Right cardiac atrium (tissue), 5 donors: ENCODE data around the gene PHLPP1. TPM values are rescaled to one million over a fixed set of nuclear protein-coding genes. Genes with fewer than 3 reads are reported as not detected.

Experiments used
- ATAC-seq, 2 donors: fragments of 200-7000 bp; cut with Tn5 transposase; one replicate each; pipeline versions ENCODE4 v1.8.0 to v1.9.1; 2020; ENCODE audit warnings: moderate library complexity in 2 of 2, mild to moderate bottlenecking in 1 of 2
- DNase-seq, 3 donors: peaks; one replicate each; pipeline ENCODE4 v3.0.0-alpha.2; 2020
- H3K27ac ChIP-seq: one replicate; pipeline ENCODE4 v1.5.1; 2013; ENCODE audit warnings: mild to moderate bottlenecking, low read length, control low read depth, moderate library complexity
- H3K27me3 ChIP-seq: one replicate; pipeline ENCODE4 v1.6.1; 2013; ENCODE audit not compliant: control insufficient read depth, insufficient read depth
- H3K4me1 ChIP-seq: one replicate; pipeline ENCODE4 v1.6.1; 2013; ENCODE audit warnings: low read length; ENCODE audit not compliant: control insufficient read depth, insufficient read depth
- H3K4me3 ChIP-seq: one replicate; pipeline ENCODE4 v1.5.1; 2013; ENCODE audit warnings: low read length, control low read depth
- H3K9me3 ChIP-seq: one replicate; pipeline ENCODE4 v1.6.1; 2013; ENCODE audit warnings: low read length; ENCODE audit not compliant: control insufficient read depth
- WGBS: extraction: QIAGEN DNeasy Blood & Tissue Kit; methylation state at CpG from one replicate; pipeline ENCODE4 v1.1.7; 2013; 5-methylcytosine and 5-hydroxymethylcytosine counted together
- intact Hi-C, 4 donors: fragments of 100-400 bp; cut with DNase I; formaldehyde crosslinking; loops; one replicate each; pipeline versions ENCODE4 v1.11.0 to v1.14.0; 2022 to 2023
- polyA plus RNA-seq: library from polyadenylated mRNA; stranded (reverse); fragments of 200-250 nt; gene quantifications from one replicate; pipeline ENCODE4 v1.2.3, GENCODE V29; 2013
- total RNA-seq, 4 donors: library from RNA; stranded (reverse); fragmentation: NEBNext Ultra II Directional; extraction: Animal tissue kit (Norgen Biotek cat#: 25700); gene quantifications; one replicate each; pipeline ENCODE4 v1.2.1, GENCODE V29; 2021
- donor health status: healthy with polysubstance abuse.
- donor health status: DM: no; HTN: yes; CAD: no.
- donor health status: DM: no; HTN: no; CAD: no.
- donor health status: DM: no; HTN: yes; CAD: no; lungs with severe emphysema.
- donor health status: DM: yes; HTN: yes; CAD: no.

PHLPP1 gene
- total and polyA plus RNA-seq, 5 donors, result 1.7 to 6.4 (median 4.9) TPM

DNA sequence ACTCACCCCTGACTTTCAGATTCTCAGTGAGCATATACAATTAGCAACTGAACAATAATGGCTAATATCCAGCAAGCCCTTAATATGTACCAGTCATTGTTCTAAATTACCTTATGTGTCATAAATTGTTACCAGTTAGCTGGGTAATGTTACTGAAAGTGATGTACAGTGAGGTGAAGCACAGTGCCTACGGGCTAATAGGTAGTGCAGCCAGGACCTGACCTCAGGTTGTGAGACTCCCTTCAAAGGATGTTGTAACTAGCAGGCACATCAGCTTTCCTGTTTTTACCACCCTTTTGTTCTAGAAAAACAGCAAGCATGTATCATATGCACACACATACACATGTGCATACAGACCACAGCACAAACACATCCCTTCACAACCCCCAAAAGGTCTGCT, 258.3 kb downstream of the PHLPP1 start:
- ATAC-seq (no peak), DNase-seq (no peak)
- Histone ChIP-seq H3K27ac (no peak overlapping the region), H3K9me3 (no peaks in the 10 kb centered on the region), H3K27me3 (no peaks in the 10 kb centered on the region), H3K4me3 (no peak overlapping the region), H3K4me1 (no peaks in the 10 kb centered on the region)
- intact Hi-C loops, result no loop called here
- 94% methylated on average over 1 of the region's 1 CpG for WGBS

- Histone ChIP-seq H3K9me3 (no peaks in the 10 kb centered on the region), H3K4me3 (no peak overlapping the region), H3K27ac (no peak overlapping the region), H3K4me1 (no peaks in the 10 kb centered on the region), H3K27me3 (no peaks in the 10 kb centered on the region)
- DNase-seq, result no peak
- 61% methylated on average over 3 of the region's 3 CpGs for WGBS
- no peak for ATAC-seq
- intact Hi-C loops, result no loop called here
Observed at GRCh38 chr18:62974388-62974787, 259.0 kb downstream of the PHLPP1 start.

GRCh38 chr18:62974928-62975675, 259.8 kb downstream of the PHLPP1 start:
- intact Hi-C loops, result loop anchor here in 1 of 4 donors (5.0 kb wide), 1 partner anchor 388 kb away; no protein-coding TSS in a partner anchor
- Histone ChIP-seq H3K27me3 (no peaks in the 10 kb centered on the region), H3K4me3 (no peak overlapping the region), H3K27ac (no peak overlapping the region), H3K4me1 (no peaks in the 10 kb centered on the region), H3K9me3 (no peaks in the 10 kb centered on the region)
- DNase-seq, result no peak
- WGBS, result 90% methylated on average over 7 of the region's 7 CpGs
- ATAC-seq, result no peak

DNA sequence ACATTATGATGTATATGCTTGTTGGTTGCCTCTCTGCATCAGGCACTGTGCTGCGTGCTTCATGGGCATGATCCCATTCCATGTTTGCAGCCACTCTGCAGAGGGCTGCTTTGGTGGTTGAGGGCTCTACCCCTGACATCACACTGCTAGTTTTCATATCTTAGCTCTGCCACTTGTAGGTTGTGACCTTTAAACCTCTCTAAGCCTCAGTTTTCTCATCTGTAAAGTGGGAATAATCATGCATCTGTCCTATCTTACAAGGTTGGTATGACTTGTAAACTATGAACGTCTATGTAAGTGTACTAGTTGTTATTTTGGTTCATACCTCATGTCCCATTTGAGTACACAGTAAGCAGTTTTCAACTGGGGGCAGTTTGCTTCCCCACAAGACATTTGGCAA, 260.4 kb downstream of the PHLPP1 start:
- H3K4me3 ChIP-seq, result no peak overlapping the region
- H3K27ac ChIP-seq, result no peak overlapping the region
- H3K4me1 ChIP-seq, result no peaks in the 10 kb centered on the region
- intact Hi-C loops, result loop anchor here in 1 of 4 donors (5.0 kb wide), 1 partner anchor 388 kb away; no protein-coding TSS in a partner anchor
- no peaks in the 10 kb centered on the region for H3K9me3 ChIP-seq
- DNase-seq, result no peak
- no peaks in the 10 kb centered on the region for H3K27me3 ChIP-seq
- no peak for ATAC-seq
- WGBS, result 92% methylated on average over 2 of the region's 2 CpGs

DNA sequence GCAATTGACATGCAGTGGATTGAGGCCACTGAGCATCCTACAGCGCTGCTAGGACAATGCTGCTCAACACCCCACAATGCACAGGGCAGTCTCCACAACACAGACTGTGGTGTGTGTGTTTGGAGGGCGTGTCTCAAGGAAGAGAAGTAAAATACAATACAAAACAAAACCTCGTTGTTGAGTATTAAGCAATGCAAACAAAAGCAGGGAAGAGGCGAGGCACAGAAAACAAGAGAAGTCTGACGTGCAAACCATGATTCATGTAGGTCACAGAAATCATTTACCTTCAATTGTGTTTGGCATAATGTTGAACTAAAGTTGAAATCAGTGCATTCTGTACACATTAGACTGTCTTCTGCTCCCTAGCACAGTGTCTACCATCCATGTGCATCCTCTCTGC, 260.9 kb downstream of the PHLPP1 start:
- Histone ChIP-seq H3K4me1 (no peaks in the 10 kb centered on the region), H3K27me3 (no peaks in the 10 kb centered on the region), H3K27ac (no peak overlapping the region), H3K4me3 (no peak overlapping the region), H3K9me3 (no peaks in the 10 kb centered on the region)
- no peak for DNase-seq
- ATAC-seq, result no peak
- intact Hi-C loops, result loop anchor here in 1 of 4 donors (5.0 kb wide), 1 partner anchor 389 kb away; no protein-coding TSS in a partner anchor
- WGBS, result 84% methylated on average over 5 of the region's 5 CpGs

- no peaks in the 10 kb centered on the region for H3K9me3 ChIP-seq
- no peak overlapping the region for H3K4me3 ChIP-seq
- intact Hi-C loops, result loop anchor here in 1 of 4 donors (5.0 kb wide), 1 partner anchor 390 kb away; no protein-coding TSS in a partner anchor
- DNase-seq (no peak), ATAC-seq (no peak)
- 90% methylated on average over 4 of the region's 4 CpGs for WGBS
- no peaks in the 10 kb centered on the region for H3K4me1 ChIP-seq
- no peak overlapping the region for H3K27ac ChIP-seq
- no peaks in the 10 kb centered on the region for H3K27me3 ChIP-seq
Observed at GRCh38 chr18:62977512-62977911, 262.2 kb downstream of the PHLPP1 start.

DNA sequence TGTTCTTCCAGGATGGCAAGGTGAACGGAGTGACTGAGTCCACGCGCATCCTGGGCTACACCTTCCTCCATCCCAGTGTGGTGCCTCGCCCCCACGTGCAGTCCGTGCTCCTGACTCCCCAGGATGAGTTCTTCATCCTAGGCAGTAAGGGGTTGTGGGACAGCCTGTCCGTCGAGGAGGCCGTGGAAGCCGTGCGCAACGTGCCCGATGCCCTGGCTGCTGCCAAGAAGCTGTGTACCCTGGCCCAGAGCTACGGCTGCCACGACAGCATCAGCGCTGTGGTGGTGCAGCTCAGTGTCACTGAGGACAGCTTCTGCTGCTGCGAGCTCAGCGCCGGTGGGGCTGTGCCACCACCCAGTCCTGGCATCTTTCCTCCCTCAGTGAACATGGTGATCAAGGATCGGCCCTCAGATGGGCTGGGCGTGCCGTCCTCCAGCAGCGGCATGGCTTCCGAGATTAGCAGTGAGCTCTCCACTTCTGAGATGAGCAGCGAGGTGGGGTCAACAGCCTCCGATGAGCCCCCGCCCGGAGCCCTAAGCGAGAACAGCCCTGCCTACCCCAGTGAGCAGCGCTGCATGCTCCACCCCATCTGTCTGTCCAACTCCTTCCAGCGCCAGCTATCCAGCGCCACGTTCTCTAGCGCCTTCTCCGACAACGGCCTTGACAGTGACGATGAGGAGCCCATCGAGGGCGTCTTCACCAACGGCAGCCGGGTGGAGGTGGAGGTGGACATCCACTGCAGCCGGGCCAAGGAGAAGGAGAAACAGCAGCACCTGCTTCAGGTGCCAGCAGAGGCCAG, 263.1 kb downstream of the PHLPP1 start:
- no peaks in the 10 kb centered on the region for H3K27me3 ChIP-seq
- H3K4me1 ChIP-seq, result no peaks in the 10 kb centered on the region
- WGBS, result 97% methylated on average over 42 of the region's 42 CpGs
- ATAC-seq, result no peak
- intact Hi-C loops, result loop anchor here in 1 of 4 donors (5.0 kb wide), 1 partner anchor 391 kb away; no protein-coding TSS in a partner anchor
- no peak for DNase-seq
- H3K9me3 ChIP-seq, result no peaks in the 10 kb centered on the region
- no peak overlapping the region for H3K27ac ChIP-seq
- no peak overlapping the region for H3K4me3 ChIP-seq

DNA sequence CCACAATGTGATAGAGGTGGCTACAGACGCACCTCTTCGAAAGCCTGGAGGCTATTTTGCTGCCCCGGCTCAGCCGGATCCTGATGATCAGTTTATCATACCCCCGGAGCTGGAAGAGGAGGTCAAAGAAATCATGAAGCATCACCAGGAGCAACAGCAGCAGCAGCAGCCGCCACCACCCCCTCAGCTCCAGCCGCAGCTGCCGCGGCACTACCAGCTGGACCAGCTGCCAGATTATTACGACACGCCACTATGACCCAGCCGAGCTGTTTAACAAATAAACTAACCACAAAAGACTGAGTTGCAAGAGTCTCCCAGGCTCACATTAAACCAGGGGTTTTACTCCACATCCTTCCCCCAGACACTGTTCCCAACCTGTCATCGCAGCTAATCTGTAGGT, 263.8 kb downstream of the PHLPP1 start:
- H3K27ac ChIP-seq, result no peak overlapping the region
- DNase-seq (peak in 2 of 3 donors; percentile 52 to 73), ATAC-seq (no peak)
- 82% methylated on average over 13 of the region's 13 CpGs for WGBS
- H3K9me3 ChIP-seq, result no peaks in the 10 kb centered on the region
- no peaks in the 10 kb centered on the region for H3K27me3 ChIP-seq
- no peaks in the 10 kb centered on the region for H3K4me1 ChIP-seq
- intact Hi-C loops, result loop anchor here in 1 of 4 donors (5.0 kb wide), 1 partner anchor 392 kb away; no protein-coding TSS in a partner anchor
- H3K4me3 ChIP-seq, result no peak overlapping the region

GRCh38 chr18:62979900-62980299, 264.6 kb downstream of the PHLPP1 start:
- intact Hi-C loops, result loop anchor here (5.0 to 10.0 kb wide), 3 partner anchors 265 to 393 kb away; partner anchors contain the start of gene PHLPP1 (in 1 of the 4)
- no peak overlapping the region for H3K27ac ChIP-seq
- DNase-seq (no peak), ATAC-seq (no peak)
- no peaks in the 10 kb centered on the region for H3K9me3 ChIP-seq
- WGBS, result 62% methylated on average over 4 of the region's 4 CpGs
- no peaks in the 10 kb centered on the region for H3K4me1 ChIP-seq
- H3K4me3 ChIP-seq, result no peak overlapping the region
- H3K27me3 ChIP-seq, result no peaks in the 10 kb centered on the region

- H3K27ac ChIP-seq, result no peak overlapping the region
- 90% methylated on average over 11 of the region's 11 CpGs for WGBS
- no peaks in the 10 kb centered on the region for H3K27me3 ChIP-seq
- ATAC-seq, result no peak
- intact Hi-C loops, result loop anchor here (5.0 to 10.0 kb wide), 3 partner anchors 267 to 394 kb away; partner anchors contain the start of gene PHLPP1 (in 1 of the 4)
- H3K9me3 ChIP-seq, result no peaks in the 10 kb centered on the region
- H3K4me1 ChIP-seq, result no peaks in the 10 kb centered on the region
- DNase-seq, result no peak
- H3K4me3 ChIP-seq, result no peak overlapping the region
Observed at GRCh38 chr18:62981566-62981965, 266.2 kb downstream of the PHLPP1 start.
